ENCODE measurements around the gene CRMP1.

CRMP1 gene

DNA sequence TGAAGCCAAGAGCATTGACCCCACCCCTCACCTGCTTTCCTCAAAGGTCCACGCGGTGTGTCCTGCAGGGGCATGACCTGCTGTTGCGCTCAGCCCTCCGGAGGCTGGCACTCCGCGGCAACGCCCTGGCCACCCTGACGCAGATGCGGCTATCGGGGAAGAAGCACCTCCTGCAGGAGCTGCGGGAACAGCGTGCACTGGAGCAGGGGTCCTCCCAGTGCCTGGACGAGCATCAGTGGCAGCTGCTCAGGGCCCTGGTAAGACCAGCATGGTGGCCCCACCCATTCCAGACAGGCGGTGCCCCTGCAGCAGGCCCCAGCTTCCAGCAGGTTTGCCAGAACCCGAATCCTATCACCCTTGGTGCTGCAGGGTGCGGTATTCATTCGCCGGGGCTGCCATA lies 95.9 kb downstream of the CRMP1 start:
- no peak for DNase-seq (ENCODE audit: low spot score)

DNA sequence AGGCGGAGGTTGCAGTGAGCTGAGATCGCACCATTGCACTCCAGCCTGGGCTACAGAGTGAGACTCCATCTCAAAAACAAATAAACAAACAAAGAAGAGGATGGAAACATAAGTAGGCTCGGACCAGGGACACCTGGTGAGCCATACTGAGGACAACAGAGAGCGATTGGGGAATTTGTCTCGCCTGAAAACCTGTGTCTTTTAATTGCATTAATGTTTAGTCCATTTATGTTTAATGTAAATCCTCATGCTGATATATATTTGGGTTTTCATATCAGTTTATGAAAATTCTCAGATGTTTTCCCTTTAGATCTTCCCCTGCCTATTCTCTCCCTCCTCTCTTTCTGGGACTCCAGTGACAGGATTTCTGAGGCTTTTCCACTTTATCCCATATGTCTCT lies 97.3 kb downstream of the CRMP1 start:
- DNase-seq (ENCODE audit: low spot score), result no peak

DNA sequence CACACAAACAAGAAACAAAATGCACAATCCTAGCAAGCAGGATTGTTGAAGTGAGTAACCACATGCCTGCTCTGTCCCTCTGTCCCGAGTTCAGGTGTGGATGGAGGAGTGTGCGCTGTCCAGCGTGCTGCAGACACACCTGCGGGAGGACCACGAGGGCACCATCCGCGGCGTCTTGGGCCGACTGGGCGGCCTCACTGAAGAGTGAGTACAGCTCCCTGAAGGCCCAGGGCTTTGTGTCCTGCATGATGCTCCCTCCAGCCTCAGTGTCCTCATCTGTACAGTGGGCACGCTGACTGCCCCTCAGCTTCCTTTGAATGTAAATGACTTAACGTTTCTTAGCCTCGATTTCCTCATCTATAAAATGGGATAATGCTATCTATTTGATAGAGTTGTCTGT lies 99.4 kb downstream of the CRMP1 start:
- DNase-seq (ENCODE audit: low spot score), result no peak

DNA sequence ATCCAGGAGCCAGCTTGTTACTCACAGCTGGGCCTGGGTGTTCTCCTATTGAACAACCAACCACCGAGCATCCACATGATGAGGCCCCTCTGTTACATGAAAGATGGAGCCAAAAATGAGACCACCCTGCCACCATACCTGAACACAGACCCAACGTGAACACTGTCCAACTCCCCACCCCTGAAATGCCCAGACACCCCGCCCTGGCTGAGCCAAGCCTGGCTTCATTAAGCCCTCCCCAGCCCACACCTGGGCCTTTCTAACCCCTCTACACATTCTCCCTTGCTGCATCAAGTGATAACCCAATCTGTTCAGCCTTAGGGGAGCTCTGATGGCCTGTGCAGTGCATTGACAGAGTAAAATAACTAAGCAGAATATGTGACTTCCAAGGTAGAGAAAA lies 101.2 kb downstream of the CRMP1 start:
- DNase-seq (ENCODE audit: low spot score), result no peak

DNA sequence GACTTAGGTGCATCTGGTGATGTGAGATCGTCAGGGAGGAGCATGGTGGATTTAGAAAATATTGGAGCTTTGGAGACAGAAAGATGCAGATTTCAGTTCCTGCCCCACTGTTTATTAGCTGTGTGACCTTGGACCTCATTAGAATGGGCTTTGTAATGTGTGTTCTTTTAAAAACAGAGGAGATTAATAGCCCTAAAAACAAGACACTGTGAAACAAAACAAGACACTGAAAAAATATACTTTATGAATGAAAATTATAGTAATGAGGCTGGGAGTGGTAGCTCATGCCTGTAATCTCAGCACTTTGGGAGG lies 102.4 kb downstream of the CRMP1 start:
- DNase-seq (ENCODE audit: low spot score), result no peak

DNA sequence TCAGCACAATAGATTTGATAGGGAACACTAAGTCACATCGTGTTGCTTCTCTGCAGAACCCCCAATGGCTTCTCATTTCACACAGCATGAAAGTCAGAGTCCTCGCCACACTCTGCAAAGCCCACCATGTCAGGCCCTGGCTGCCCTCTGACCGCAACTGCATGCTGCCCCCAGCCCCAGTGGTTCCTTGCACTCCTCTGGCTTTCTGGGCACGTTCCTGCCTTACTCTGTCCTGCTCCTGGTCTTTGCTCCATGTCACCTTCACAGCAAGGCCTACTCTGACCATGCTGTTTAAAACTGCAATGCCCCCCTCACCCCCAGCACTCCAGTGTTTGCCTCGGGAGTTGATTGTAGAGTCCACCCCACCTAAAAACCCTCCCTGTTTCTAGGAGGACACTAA lies 103.7 kb downstream of the CRMP1 start:
- no peak for DNase-seq (ENCODE audit: low spot score)

DNA sequence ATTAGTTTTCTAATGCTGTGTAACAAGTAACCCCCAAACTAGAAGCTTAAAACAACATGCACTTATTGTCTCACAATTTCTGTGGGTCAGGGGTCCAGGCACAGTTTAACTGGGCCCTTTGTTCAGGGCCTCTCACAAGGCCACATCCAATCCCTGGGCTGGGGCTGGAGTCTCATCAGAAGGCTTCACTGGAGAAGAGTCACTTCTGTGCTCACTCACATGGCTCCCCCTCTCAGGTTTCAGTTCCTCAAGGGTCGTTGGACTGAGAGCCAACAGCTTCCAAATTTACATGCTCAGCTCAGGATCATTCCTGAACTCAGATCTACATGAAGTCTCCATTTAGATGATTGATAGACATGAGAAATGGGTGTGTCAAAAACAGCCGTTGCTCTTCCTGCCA lies 104.7 kb downstream of the CRMP1 start:
- DNase-seq (ENCODE audit: low spot score), result no peak

DNA sequence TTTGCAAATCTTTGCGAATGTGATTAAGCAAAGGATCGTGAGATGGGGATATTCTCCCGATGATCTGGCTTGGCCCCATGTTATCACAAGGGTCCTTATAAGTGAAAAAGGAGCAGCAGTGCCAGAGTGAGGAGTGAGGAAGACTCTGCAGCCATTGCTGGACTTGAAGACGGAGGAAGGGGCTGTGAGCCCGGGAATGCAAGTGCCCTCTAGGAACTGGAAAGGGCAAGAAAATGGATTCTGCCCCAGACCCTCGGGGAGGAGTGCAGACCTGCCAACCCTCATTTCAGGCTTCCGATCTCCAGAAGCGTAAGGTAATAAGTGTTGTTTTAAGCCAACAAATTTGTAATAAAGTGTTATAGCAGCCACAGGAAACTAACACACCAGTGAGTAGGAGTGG lies 105.6 kb downstream of the CRMP1 start:
- DNase-seq (ENCODE audit: low spot score), result no peak

DNA sequence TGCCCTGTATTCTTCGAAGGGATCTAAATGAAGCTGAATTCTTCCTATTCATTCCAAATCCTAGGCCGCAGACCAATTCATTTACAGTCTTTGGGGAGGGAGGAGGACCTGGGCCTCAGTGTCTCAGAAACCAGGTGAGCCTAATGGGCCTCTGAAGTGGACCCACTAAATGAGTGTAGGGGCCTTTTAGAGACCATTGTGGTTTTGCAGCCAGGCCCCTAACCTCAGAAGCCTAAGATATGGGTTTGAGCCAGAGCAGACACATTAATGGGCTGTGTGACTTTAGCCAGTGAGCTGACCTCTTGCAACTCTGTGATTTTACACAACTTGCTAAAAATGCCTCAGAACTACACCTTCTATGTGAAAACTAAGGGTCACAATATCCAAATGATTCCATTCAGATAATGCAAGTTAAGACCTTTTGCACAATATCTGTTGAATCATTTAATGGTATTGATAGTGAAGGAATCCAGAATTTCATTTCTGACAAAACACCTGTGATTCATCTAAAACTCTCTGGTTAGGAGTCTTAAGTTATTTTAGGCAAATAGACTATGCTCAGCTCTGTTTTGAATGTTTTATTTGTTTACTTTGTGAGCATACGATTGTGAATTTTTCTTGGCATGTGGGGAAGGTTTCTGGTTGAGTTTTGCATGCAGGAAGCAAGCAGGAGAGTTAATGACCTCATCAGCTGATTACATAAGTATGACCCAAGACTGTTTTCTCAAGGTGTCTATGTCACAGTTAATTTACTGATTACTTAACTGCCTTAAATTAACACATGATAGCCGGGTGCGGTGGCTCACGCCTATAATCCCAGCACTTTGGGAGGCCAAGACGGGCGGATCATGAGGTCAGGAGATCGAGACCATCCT lies 106.8 kb downstream of the CRMP1 start:
- no peak for DNase-seq (ENCODE audit: low spot score)

DNA sequence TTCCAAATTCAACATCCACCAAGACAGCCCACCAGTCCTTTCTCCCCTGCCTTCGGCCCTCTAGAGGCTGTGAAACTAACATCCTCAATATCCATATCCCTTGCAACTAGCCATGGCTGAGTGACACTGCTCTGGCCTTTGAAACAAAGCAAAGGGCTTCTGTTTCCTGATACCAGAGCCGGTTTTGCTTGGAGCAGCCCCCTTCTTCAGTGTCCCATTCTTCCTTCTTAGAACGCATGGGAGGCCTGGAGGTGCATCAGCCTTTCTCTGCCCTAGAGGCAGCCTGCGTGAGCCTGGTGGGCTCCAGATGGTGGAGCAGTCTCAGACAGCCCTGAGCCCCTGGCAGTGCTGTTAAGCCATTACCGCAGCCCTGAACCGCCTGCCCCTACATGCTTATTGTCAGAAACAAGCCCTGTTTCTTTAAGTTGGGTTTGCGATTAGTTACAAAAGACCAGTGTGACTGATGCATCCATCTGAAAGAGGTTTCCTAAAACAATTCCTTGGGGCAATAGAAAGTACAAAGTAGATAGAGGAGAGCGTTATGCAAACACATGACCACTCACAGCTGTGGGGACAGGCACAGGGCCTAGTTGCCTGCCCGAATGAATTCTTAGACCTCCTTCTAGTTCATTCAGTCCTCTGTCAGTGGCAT lies 107.8 kb downstream of the CRMP1 start:
- DNase-seq (ENCODE audit: low spot score), result no peak

DNA sequence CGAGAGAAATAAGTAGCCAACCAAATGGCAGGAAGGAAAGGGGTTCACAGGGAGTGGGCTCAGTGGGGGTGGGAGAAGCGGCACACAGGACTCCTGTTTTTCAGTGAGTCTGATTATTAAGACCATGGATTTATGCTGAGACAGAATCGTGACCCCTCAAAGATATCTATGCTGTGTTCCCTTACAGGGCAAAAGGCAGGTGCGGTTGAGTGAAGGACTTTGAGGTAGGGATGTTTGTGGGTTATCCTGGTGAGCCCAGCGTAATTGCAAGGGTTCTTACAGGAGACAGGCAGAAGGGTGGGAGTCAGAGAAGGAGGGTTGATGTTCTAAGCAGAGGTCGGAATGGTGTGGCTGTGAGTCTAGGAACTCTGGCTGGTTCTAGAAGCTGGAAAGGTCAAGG lies 108.9 kb downstream of the CRMP1 start:
- no peak for DNase-seq (ENCODE audit: low spot score)

DNA sequence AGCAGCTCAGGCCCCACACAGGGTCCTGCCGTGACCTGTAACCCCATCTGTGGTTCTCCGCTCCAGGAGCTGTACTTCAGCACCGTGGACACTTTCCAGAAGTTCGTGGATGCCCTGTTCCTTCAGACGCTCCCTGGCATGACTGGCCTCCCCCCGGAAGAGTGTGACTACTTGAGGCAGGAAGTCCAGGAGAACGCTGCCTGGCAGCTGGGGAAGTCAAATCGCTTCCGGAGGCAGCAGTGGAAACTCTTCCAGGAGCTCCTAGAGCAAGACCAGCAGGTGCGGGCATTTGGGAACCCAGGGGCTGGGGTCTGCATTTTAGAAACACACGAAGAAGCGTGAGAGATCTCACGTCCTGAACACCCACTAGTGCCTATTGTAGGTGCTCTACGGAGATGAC lies 109.4 kb downstream of the CRMP1 start:
- DNase-seq (ENCODE audit: low spot score), result no peak

DNA sequence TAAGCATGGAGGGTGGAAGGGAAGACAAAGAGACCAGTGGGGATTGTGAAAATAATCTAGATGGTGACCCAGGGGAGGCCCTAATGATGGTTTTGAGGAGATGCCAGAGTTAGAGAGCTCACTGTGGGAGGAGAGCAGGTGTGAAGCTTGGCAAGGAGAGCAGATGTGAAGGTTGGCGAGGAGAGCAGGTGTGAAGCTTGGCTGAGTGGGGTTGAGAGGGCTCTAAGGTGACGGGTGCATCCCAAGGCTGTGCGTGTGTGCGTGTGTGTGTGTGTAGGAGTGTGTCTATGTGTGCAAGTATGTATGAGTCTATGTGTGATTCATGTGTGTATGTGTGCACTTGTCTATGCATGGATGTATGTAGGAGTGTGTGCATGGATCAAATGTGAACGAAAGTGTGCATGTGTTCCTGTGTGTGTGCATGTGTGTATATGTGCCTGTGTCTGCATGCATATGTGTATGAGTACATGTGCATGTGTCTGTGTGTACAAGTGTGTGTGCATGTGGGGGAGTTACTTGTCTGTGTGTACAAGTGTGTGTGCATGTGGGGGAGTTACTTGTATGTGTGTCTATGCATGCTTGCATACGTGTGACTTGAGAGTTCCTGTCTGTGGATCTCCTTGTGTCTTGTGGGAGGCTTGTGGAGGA lies 109.9 kb downstream of the CRMP1 start:
- no peak for DNase-seq (ENCODE audit: low spot score)

DNA sequence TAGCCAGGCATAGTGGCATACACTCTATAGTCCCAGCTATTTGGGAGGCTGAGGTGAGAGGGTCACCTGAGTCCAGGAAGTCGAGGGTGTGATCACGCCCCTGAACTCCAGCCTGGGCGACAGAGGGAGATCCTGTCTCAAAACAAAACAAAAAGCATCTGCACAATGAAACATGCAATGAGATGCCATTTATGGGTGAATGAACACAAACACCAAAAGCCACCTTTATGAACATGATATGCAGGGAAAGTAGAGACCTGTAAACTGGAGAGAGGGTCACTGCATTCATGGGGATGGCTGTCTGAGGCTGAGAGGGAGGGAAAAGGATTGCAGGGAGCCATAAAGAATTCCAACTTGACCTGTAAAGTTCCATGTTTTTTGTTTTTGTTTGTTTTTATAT lies 111.2 kb downstream of the CRMP1 start:
- DNase-seq (ENCODE audit: low spot score), result no peak

DNA sequence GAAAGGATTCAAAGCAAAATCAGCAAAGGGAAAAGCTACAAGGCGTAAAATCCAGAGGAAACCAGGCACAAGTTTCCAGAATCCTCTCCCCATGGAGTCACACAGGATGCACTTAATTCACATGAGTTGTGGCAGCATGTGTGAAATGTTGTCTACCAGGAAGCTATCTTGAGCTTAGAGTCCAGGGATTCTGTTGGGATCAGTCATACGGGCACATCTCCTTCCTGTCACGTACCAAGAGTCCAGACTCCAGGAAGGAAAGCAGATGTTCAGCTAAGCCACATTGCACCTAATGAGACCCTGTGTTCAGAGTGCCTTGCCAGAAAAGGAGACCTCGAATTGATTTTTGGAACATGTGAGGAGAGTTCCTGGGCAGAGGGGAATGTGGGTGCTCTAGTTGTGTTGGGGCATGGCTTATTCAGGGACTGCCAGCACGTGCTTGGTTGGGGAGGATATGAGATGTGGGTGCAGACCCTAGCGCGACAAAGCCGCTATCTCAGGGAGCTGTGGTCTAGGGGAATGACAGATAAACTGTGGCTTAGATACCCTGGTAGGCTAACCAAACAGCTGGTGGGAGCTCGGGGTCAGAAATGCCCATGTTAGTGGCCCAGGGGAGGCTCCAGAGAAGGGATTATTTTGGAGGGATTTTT lies 111.9 kb downstream of the CRMP1 start:
- DNase-seq (ENCODE audit: low spot score), result no peak

DNA sequence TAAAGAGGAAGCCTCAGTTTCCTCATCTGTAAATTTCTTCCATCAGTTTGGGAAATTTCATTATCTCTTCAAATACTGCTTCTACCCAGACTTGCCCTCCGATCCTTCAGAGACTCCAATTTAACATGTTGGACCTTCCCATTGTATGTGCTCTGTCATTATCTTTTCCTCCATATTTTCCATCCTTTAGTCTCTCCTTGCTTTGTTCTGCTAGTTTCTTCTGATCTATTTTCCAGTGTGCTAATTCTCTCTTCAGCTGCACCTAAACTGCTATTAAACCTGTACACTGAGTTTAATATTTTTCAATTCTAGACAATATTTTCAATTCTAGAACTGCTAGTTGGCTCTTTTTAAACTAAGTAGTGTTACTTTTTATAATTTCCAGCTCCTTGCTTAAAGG lies 116.4 kb downstream of the CRMP1 start:
- DNase-seq (ENCODE audit: low spot score), result no peak

DNA sequence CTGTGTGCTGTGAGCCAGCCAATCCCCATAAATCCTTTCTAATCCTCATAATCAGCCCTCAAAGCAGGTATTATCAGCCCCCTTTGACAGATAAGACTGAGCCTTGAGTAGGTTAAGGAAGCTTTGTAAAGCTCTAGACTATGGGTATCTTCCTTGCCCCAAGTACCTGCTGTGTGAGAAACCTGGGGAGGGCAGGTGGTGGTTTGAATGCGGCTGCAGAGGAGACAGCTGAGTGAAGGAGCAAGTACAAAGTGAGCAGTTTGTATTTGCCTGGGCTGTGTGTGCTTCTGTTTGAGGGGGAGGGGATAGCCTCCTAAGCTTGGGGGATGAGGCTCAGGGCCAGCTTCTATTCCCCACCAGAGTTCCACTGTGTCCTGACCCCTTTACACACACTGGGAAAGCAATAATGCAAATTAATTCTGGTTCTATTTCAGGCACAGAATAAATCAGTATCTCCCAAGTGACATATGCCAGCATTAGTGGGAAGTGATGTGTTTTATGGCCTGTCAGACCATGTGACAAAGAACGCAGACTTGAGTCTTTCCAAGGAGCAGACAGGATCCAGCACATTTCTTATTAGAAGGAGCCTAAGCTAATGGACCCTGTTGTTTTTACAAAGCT lies 118.4 kb downstream of the CRMP1 start:
- DNase-seq (ENCODE audit: low spot score), result no peak

DNA sequence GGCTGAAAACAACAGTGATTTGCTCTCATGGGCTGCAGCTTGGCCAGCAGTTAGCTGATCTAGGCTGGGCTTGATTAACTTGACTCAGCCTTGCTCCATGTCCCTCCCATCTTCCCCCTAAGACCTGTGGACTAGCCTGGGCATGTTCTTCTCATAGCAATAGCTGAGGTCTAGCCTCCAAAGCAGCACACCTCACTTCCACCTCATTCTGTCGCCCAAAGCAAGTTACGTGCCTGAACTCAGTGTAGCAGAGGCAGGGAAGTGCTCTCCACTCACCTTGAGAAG lies 119.7 kb downstream of the CRMP1 start:
- no peak for DNase-seq (ENCODE audit: low spot score)

DNA sequence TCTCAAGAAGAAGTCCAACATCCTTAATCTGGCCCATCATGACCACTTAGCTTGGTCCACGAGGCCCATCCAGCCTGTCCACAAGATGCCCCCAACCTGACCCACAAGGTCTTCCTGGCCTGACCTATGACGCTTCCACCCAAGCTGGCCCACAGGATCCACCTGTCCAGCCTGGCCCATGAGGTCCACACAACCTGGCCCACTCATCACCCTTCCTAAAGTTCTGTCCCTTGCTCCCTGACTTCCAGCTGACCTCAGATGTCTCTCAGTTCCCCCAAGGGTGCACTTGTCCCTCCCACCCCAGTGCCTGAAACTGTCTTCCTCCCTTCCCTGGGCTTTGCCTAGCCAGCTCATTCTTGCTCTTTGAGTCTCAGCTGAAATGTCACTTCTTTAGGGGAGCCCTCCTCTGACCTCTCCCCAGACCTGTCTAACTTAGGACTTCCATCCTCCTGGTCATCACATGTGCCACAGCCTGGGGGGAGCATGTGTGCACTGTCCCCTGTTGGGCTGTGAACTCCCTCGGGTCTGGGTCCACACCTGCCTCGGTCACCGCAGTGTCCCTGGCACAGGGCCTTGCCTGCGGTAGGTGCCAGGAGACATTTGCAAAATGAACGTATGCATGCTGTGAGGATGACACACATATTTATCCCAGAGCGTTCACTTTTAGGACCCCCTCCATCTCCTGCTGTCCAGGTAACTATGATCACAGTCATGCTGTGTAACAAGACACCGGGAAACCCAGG lies 120.2 kb downstream of the CRMP1 start:
- DNase-seq (ENCODE audit: low spot score), result no peak
